OCI-LY7 (cell line): Measurements from ENCODE around the gene TRERF1.

ENCODE experiments used
- EZH2phosphoT487 ChIP-seq: fragments of 200-600 bp; sonication (generic); IDR thresholded peaks from 2 replicates; pipeline ENCODE4 v1.6.1; 2018; ENCODE audit warnings: low read depth, borderline replicate concordance, mild to moderate bottlenecking, mixed run types, antibody characterized with exemption, low read length, moderate library complexity, mixed read lengths
- TF ChIP-seq, protein P1 (sequence below): fragments of 200-600 bp; sonication (generic); conservative IDR thresholded peaks from 2 replicates; pipeline ENCODE4 v1.5.1; 2014; ENCODE audit warnings: mild to moderate bottlenecking, antibody characterized with exemption, low read length, moderate library complexity, mixed read lengths

DNA sequence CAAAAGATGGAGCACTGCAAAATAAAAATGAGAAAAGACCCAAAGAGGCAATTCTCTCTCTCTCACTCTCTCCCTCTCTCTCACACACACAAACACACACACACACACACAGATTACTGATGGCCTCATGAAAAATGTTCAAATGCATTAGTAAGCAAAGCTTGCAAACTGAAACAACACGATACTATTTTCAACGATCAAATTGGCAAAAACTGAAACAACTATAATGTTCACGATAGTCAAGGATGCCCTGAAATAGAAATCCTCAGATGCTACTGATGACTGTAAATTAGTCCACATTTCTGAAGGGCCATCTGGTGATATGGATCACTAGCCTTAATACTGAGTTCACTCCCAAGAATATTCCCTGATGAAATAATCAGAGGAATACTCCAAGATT lies 100.8 kb downstream of the TRERF1 start:
- TF ChIP-seq, protein P1, sequence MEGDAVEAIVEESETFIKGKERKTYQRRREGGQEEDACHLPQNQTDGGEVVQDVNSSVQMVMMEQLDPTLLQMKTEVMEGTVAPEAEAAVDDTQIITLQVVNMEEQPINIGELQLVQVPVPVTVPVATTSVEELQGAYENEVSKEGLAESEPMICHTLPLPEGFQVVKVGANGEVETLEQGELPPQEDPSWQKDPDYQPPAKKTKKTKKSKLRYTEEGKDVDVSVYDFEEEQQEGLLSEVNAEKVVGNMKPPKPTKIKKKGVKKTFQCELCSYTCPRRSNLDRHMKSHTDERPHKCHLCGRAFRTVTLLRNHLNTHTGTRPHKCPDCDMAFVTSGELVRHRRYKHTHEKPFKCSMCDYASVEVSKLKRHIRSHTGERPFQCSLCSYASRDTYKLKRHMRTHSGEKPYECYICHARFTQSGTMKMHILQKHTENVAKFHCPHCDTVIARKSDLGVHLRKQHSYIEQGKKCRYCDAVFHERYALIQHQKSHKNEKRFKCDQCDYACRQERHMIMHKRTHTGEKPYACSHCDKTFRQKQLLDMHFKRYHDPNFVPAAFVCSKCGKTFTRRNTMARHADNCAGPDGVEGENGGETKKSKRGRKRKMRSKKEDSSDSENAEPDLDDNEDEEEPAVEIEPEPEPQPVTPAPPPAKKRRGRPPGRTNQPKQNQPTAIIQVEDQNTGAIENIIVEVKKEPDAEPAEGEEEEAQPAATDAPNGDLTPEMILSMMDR: no peak
- TF ChIP-seq EZH2phosphoT487: no peak
